ENCODE results near the gene TTC28.

DNA sequence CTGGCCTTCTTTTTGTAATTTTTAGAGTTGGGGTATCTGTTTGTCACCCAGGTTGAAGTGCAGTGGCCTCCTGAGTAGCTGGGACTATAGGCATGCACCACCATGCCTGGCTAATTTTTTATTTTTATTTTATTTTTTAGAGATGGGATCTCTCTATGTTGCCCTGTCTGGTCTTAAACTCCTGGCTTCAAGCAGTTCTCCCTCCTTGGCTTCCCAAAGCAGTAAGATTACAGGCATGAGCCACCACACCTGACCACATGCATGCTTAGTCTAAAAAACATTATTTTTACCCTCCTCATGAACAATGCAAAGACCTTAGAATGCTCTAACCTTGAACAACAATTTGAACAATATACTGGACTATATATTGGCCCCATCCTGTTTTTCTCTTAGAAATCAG is 738.5 kb downstream of the TTC28 start:
- TF ChIP-seq, protein P1, sequence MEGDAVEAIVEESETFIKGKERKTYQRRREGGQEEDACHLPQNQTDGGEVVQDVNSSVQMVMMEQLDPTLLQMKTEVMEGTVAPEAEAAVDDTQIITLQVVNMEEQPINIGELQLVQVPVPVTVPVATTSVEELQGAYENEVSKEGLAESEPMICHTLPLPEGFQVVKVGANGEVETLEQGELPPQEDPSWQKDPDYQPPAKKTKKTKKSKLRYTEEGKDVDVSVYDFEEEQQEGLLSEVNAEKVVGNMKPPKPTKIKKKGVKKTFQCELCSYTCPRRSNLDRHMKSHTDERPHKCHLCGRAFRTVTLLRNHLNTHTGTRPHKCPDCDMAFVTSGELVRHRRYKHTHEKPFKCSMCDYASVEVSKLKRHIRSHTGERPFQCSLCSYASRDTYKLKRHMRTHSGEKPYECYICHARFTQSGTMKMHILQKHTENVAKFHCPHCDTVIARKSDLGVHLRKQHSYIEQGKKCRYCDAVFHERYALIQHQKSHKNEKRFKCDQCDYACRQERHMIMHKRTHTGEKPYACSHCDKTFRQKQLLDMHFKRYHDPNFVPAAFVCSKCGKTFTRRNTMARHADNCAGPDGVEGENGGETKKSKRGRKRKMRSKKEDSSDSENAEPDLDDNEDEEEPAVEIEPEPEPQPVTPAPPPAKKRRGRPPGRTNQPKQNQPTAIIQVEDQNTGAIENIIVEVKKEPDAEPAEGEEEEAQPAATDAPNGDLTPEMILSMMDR (IDR thresholded peaks at IDR 0.05), result no peak
- no peak for TF ChIP-seq POLR2A (IDR thresholded peaks at IDR 0.05)

Measured in thyroid gland (tissue), 4 donors.